Activated naive CD8-positive, alpha-beta T cell treated with anti-CD3 and anti-CD28 coated beads, Interleukin-2, amount 50 U/mL, for 24 hours (primary cell): ENCODE results near the gene IL25.
"Not testable (repeated sequence)": the region's sequence is repeated elsewhere in the genome, so short reads cannot be mapped to it uniquely, and the experiment has no call there.

Experiments used
- ATAC-seq: fragments of 150-1000 bp; cut with Tn5 transposase; one replicate; pipeline ENCODE4 v1.10.0; 2021
- DNase-seq: peaks from one replicate; pipeline ENCODE4 v3.0.0; 2021
- H3K27ac Mint-ChIP-seq: one replicate; pipeline ENCODE4 v1.8.0; 2021; ENCODE audit warnings: mild to moderate bottlenecking, mixed read lengths
- H3K27me3 Mint-ChIP-seq: one replicate; pipeline ENCODE4 v1.8.0; 2021; ENCODE audit warnings: mixed read lengths
- H3K36me3 Mint-ChIP-seq: one replicate; pipeline ENCODE4 v1.8.0; 2021; ENCODE audit warnings: low read depth, mixed read lengths
- H3K4me1 Mint-ChIP-seq: one replicate; pipeline ENCODE4 v1.8.0; 2021; ENCODE audit warnings: mixed read lengths
- H3K4me3 Mint-ChIP-seq: one replicate; pipeline ENCODE4 v1.8.0; 2021; ENCODE audit warnings: mild to moderate bottlenecking, moderate library complexity, mixed read lengths
- H3K9me3 Mint-ChIP-seq: one replicate; pipeline ENCODE4 v1.8.0; 2021; ENCODE audit warnings: mixed read lengths

IL25 gene

GRCh38 chr14:23411563-23412525 lies 39.2 kb downstream of the IL25 start:
- no peak overlapping the region for H3K4me3 Mint-ChIP-seq
- no peaks in the 10 kb centered on the region for H3K36me3 Mint-ChIP-seq
- H3K9me3 Mint-ChIP-seq, result no peaks in the 10 kb centered on the region
- ATAC-seq (no peak), DNase-seq (no peak)
- H3K27me3 Mint-ChIP-seq, result peaks cover 4% of the 10 kb centered on the region
- no peaks in the 10 kb centered on the region for H3K4me1 Mint-ChIP-seq
- H3K27ac Mint-ChIP-seq, result no peak overlapping the region

GRCh38 chr14:23413681-23414080 lies 41.1 kb downstream of the IL25 start:
- Mint-ChIP-seq H3K9me3 (no peaks in the 10 kb centered on the region), H3K27me3 (no peaks in the 10 kb centered on the region), H3K4me3 (no peak overlapping the region)

GRCh38 chr14:23414254-23414653 lies 41.6 kb downstream of the IL25 start:
- no peaks in the 10 kb centered on the region for H3K9me3 Mint-ChIP-seq
- H3K27me3 Mint-ChIP-seq, result no peaks in the 10 kb centered on the region
- H3K4me3 Mint-ChIP-seq, result no peak overlapping the region
- peak overlapping the region; percentile 21 for H3K27ac Mint-ChIP-seq
- no peaks in the 10 kb centered on the region for H3K4me1 Mint-ChIP-seq
- ATAC-seq (no peak), DNase-seq (no peak)
- H3K36me3 Mint-ChIP-seq, result no peaks in the 10 kb centered on the region

More at GRCh38 chr14:23413681-23414080, 41.1 kb downstream of the IL25 start:
- Mint-ChIP-seq H3K4me1 (no peaks in the 10 kb centered on the region), H3K36me3 (no peaks in the 10 kb centered on the region), H3K27ac (no peak overlapping the region)
- DNase-seq, result no peak
- no peak for ATAC-seq

- DNase-seq (no peak), ATAC-seq (no peak)
- Mint-ChIP-seq H3K27me3 (no peaks in the 10 kb centered on the region), H3K9me3 (no peaks in the 10 kb centered on the region), H3K36me3 (no peaks in the 10 kb centered on the region), H3K4me1 (no peaks in the 10 kb centered on the region), H3K4me3 (no peak overlapping the region), H3K27ac (no peak overlapping the region)
These were observed 42.6 kb downstream of the IL25 start for GRCh38 chr14:23414906-23415820.

- Mint-ChIP-seq H3K4me3 (no peak overlapping the region), H3K27ac (no peak overlapping the region), H3K36me3 (no peaks in the 10 kb centered on the region), H3K27me3 (no peaks in the 10 kb centered on the region), H3K4me1 (no peaks in the 10 kb centered on the region), H3K9me3 (no peaks in the 10 kb centered on the region)
- DNase-seq (no peak), ATAC-seq (no peak)
These were observed 43.5 kb downstream of the IL25 start for GRCh38 chr14:23415821-23416778.

GRCh38 chr14:23416801-23417200 lies 44.2 kb downstream of the IL25 start:
- Mint-ChIP-seq H3K27ac (no peak overlapping the region), H3K9me3 (no peaks in the 10 kb centered on the region), H3K4me3 (no peak overlapping the region), H3K36me3 (no peaks in the 10 kb centered on the region), H3K4me1 (peaks cover 2% of the 10 kb centered on the region), H3K27me3 (no peaks in the 10 kb centered on the region)
- DNase-seq (no peak), ATAC-seq (no peak)

GRCh38 chr14:23417269-23417668 lies 44.7 kb downstream of the IL25 start:
- H3K27me3 Mint-ChIP-seq, H3K36me3 Mint-ChIP-seq: not testable (repeated sequence)

GRCh38 chr14:23418021-23418420 lies 45.4 kb downstream of the IL25 start:
- no peak overlapping the region for H3K4me3 Mint-ChIP-seq
- H3K4me1 Mint-ChIP-seq, result peaks cover 5% of the 10 kb centered on the region
- ATAC-seq, result no peak
- DNase-seq, result no peak
- H3K36me3 Mint-ChIP-seq, result no peaks in the 10 kb centered on the region
- H3K9me3 Mint-ChIP-seq, result no peaks in the 10 kb centered on the region
- H3K27ac Mint-ChIP-seq, result no peak overlapping the region
- H3K27me3 Mint-ChIP-seq, result no peaks in the 10 kb centered on the region

More at GRCh38 chr14:23417269-23417668, 44.7 kb downstream of the IL25 start:
- H3K4me1 Mint-ChIP-seq, H3K4me3 Mint-ChIP-seq, H3K9me3 Mint-ChIP-seq, H3K27ac Mint-ChIP-seq, ATAC-seq, DNase-seq: not testable (repeated sequence)

- DNase-seq, H3K27me3 Mint-ChIP-seq, H3K4me1 Mint-ChIP-seq, H3K4me3 Mint-ChIP-seq, H3K9me3 Mint-ChIP-seq, ATAC-seq, H3K36me3 Mint-ChIP-seq, H3K27ac Mint-ChIP-seq: not testable (repeated sequence)
These were observed 47.0 kb downstream of the IL25 start for GRCh38 chr14:23419646-23420045.

- Mint-ChIP-seq H3K4me3 (no peak overlapping the region), H3K27me3 (peaks cover 3% of the 10 kb centered on the region), H3K9me3 (no peaks in the 10 kb centered on the region), H3K4me1 (peaks cover 5% of the 10 kb centered on the region), H3K36me3 (no peaks in the 10 kb centered on the region), H3K27ac (no peak overlapping the region)
- ATAC-seq, result peak; percentile 75
- peak; percentile 8 for DNase-seq
These were observed 49.0 kb downstream of the IL25 start for GRCh38 chr14:23421594-23421993.

GRCh38 chr14:23423657-23424056 lies 51.0 kb downstream of the IL25 start:
- Mint-ChIP-seq H3K9me3 (no peaks in the 10 kb centered on the region), H3K4me1 (peaks cover 5% of the 10 kb centered on the region), H3K36me3 (no peaks in the 10 kb centered on the region), H3K27me3 (peaks cover 3% of the 10 kb centered on the region), H3K27ac (no peak overlapping the region), H3K4me3 (no peak overlapping the region)
- no peak for DNase-seq
- no peak for ATAC-seq

- H3K36me3 Mint-ChIP-seq, result no peaks in the 10 kb centered on the region
- no peak overlapping the region for H3K27ac Mint-ChIP-seq
- H3K27me3 Mint-ChIP-seq, result peaks cover 3% of the 10 kb centered on the region
- ATAC-seq, result no peak
- peaks cover 5% of the 10 kb centered on the region for H3K4me1 Mint-ChIP-seq
- DNase-seq, result no peak
- H3K9me3 Mint-ChIP-seq, result no peaks in the 10 kb centered on the region
- no peak overlapping the region for H3K4me3 Mint-ChIP-seq
These were observed 52.6 kb downstream of the IL25 start for GRCh38 chr14:23425169-23425568.

GRCh38 chr14:23425798-23426197 lies 53.2 kb downstream of the IL25 start:
- DNase-seq, H3K9me3 Mint-ChIP-seq, H3K27me3 Mint-ChIP-seq, H3K27ac Mint-ChIP-seq, H3K4me3 Mint-ChIP-seq, ATAC-seq, H3K4me1 Mint-ChIP-seq, H3K36me3 Mint-ChIP-seq: not testable (repeated sequence)
